IPS DF 6.9 (cell line): ENCODE measurements around the gene MFAP5.
"Not testable (repeated sequence)": the region's sequence is repeated elsewhere in the genome, so short reads cannot be mapped to it uniquely, and the experiment has no call there.

Experiments used
- DNase-seq: peaks from one replicate; pipeline ENCODE4 v3.0.0-alpha.2; 2013; ENCODE audit warnings: low read depth, low spot score
- H3K27ac ChIP-seq: one replicate; pipeline ENCODE4 v1.5.1; 2013; ENCODE audit warnings: low read length, control low read depth
- H3K27me3 ChIP-seq: 2 replicates; pipeline ENCODE4 v1.6.1; 2013; ENCODE audit warnings: mild to moderate bottlenecking, low read length; ENCODE audit not compliant: control insufficient read depth, insufficient read depth
- H3K36me3 ChIP-seq: 2 replicates; pipeline ENCODE4 v1.6.1; 2013; ENCODE audit warnings: low read length; ENCODE audit not compliant: control insufficient read depth, insufficient read depth
- H3K4me1 ChIP-seq: 2 replicates; pipeline ENCODE4 v1.6.1; 2013; ENCODE audit warnings: low read length; ENCODE audit not compliant: control insufficient read depth, insufficient read depth
- H3K4me3 ChIP-seq: 2 replicates; pipeline ENCODE4 v1.5.1; 2013; ENCODE audit warnings: mild to moderate bottlenecking, low read length
- H3K9me3 ChIP-seq: 2 replicates; pipeline ENCODE4 v1.6.1; 2013; ENCODE audit warnings: low read length, inconsistent platforms; ENCODE audit not compliant: control insufficient read depth, insufficient read depth
- WGBS: extraction: QIAGEN DNeasy Blood & Tissue Kit; methylation state at CpG from one replicate; pipeline ENCODE4 v1.1.7; 2013; ENCODE audit warnings: mixed read lengths, missing lambda C conversion rate; ENCODE audit not compliant: insufficient read length, insufficient coverage; 5-methylcytosine and 5-hydroxymethylcytosine counted together

The MFAP5 gene

GRCh38 chr12:8648576-8649205 lies 13.9 kb downstream of the MFAP5 start:
- no peak overlapping the region for H3K4me3 ChIP-seq
- no CpG with 5 or more reads among the region's 8 CpGs for WGBS
- H3K27me3 ChIP-seq: no peaks in the 10 kb centered on the region
- H3K4me1 ChIP-seq: no peaks in the 10 kb centered on the region
- no peak overlapping the region for H3K27ac ChIP-seq
- H3K36me3 ChIP-seq: no peaks in the 10 kb centered on the region
- no peaks in the 10 kb centered on the region for H3K9me3 ChIP-seq
- DNase-seq: no peak

- no peak for DNase-seq
- Histone ChIP-seq H3K27ac (no peak overlapping the region), H3K4me3 (no peak overlapping the region), H3K27me3 (no peaks in the 10 kb centered on the region), H3K4me1 (no peaks in the 10 kb centered on the region), H3K36me3 (no peaks in the 10 kb centered on the region), H3K9me3 (no peaks in the 10 kb centered on the region)
- no CpG with 5 or more reads among the region's 5 CpGs for WGBS
Observed at GRCh38 chr12:8647968-8648367, 14.7 kb downstream of the MFAP5 start.

GRCh38 chr12:8644345-8645248 lies 18.0 kb downstream of the MFAP5 start:
- no CpG with 5 or more reads among the region's 5 CpGs for WGBS
- no peaks in the 10 kb centered on the region for H3K27me3 ChIP-seq
- no peaks in the 10 kb centered on the region for H3K4me1 ChIP-seq
- DNase-seq: no peak
- H3K36me3 ChIP-seq: no peaks in the 10 kb centered on the region
- H3K27ac ChIP-seq: no peak overlapping the region
- no peaks in the 10 kb centered on the region for H3K9me3 ChIP-seq
- H3K4me3 ChIP-seq: no peak overlapping the region

- H3K9me3 ChIP-seq: no peaks in the 10 kb centered on the region
- H3K27ac ChIP-seq: no peak overlapping the region
- H3K36me3 ChIP-seq: no peaks in the 10 kb centered on the region
- H3K27me3 ChIP-seq: no peaks in the 10 kb centered on the region
- H3K4me1 ChIP-seq: no peaks in the 10 kb centered on the region
- no peak for DNase-seq
- H3K4me3 ChIP-seq: no peak overlapping the region
- WGBS: no CpG with 5 or more reads among the region's 1 CpG
Observed at GRCh38 chr12:8642775-8643174, 19.9 kb downstream of the MFAP5 start.

- Histone ChIP-seq H3K4me3 (no peak overlapping the region), H3K36me3 (no peaks in the 10 kb centered on the region), H3K27me3 (no peaks in the 10 kb centered on the region), H3K27ac (no peak overlapping the region), H3K4me1 (no peaks in the 10 kb centered on the region; the same call in 1 of the 2 replicates), H3K9me3 (no peaks in the 10 kb centered on the region)
- DNase-seq: no peak
- WGBS: no CpG with 5 or more reads among the region's 2 CpGs
Observed at GRCh38 chr12:8639936-8640335, 22.7 kb downstream of the MFAP5 start.

- H3K4me3 ChIP-seq: no peak overlapping the region
- no peak for DNase-seq
- H3K4me1 ChIP-seq: no peaks in the 10 kb centered on the region; the same call in 1 of the 2 replicates
- H3K27ac ChIP-seq: no peak overlapping the region
- no peaks in the 10 kb centered on the region for H3K9me3 ChIP-seq
- H3K36me3 ChIP-seq: no peaks in the 10 kb centered on the region
- no CpG with 5 or more reads among the region's 4 CpGs for WGBS
- no peaks in the 10 kb centered on the region for H3K27me3 ChIP-seq
Observed at GRCh38 chr12:8638951-8639350, 23.7 kb downstream of the MFAP5 start.

GRCh38 chr12:8637666-8638065 lies 25.0 kb downstream of the MFAP5 start:
- no CpG with 5 or more reads among the region's 4 CpGs for WGBS
- H3K27me3 ChIP-seq: no peaks in the 10 kb centered on the region
- no peak for DNase-seq
- H3K4me3 ChIP-seq: no peak overlapping the region
- H3K9me3 ChIP-seq: no peaks in the 10 kb centered on the region
- no peaks in the 10 kb centered on the region; the same call in 1 of the 2 replicates for H3K4me1 ChIP-seq
- H3K36me3 ChIP-seq: no peaks in the 10 kb centered on the region
- no peak overlapping the region for H3K27ac ChIP-seq

- no peak overlapping the region for H3K4me3 ChIP-seq
- no CpG with 5 or more reads among the region's 7 CpGs for WGBS
- H3K27ac ChIP-seq: no peak overlapping the region
- H3K4me1 ChIP-seq: no peaks in the 10 kb centered on the region; the same call in 1 of the 2 replicates
- no peaks in the 10 kb centered on the region for H3K9me3 ChIP-seq
- no peaks in the 10 kb centered on the region for H3K27me3 ChIP-seq
- DNase-seq: no peak
- H3K36me3 ChIP-seq: no peaks in the 10 kb centered on the region
Observed at GRCh38 chr12:8637244-8637643, 25.4 kb downstream of the MFAP5 start.

- no peaks in the 10 kb centered on the region; the same call in 1 of the 2 replicates for H3K4me1 ChIP-seq
- no peaks in the 10 kb centered on the region for H3K36me3 ChIP-seq
- H3K9me3 ChIP-seq: no peaks in the 10 kb centered on the region
- no peak overlapping the region for H3K4me3 ChIP-seq
- no peak overlapping the region for H3K27ac ChIP-seq
- no peaks in the 10 kb centered on the region for H3K27me3 ChIP-seq
- WGBS: no CpG with 5 or more reads among the region's 5 CpGs
- DNase-seq: no peak
Observed at GRCh38 chr12:8636581-8636980, 26.0 kb downstream of the MFAP5 start.

GRCh38 chr12:8636007-8636346 lies 26.6 kb downstream of the MFAP5 start:
- not testable (repeated sequence) for H3K9me3 ChIP-seq, H3K27ac ChIP-seq, H3K36me3 ChIP-seq, H3K4me1 ChIP-seq, H3K4me3 ChIP-seq, H3K27me3 ChIP-seq, DNase-seq
- no CpG with 5 or more reads among the region's 8 CpGs for WGBS
